HT1080 (cell line): ENCODE data around the gene TM9SF3. TPM values are rescaled to one million over a fixed set of nuclear protein-coding genes. Genes with fewer than 3 reads are reported as not detected.

Experiments
- DNase-seq: peaks from one replicate; pipeline ENCODE4 v3.0.0-alpha.2; 2015; ENCODE audit warnings: low read depth
- small RNA-seq: library from RNA; depleted of rRNA; stranded (forward); fragments of <200 nt; gene quantifications from one replicate; pipeline ENCODE3, GENCODE V24; 2014
- total RNA-seq: library from RNA; depleted of rRNA; stranded (reverse); fragments of >200 nt; shearing (Covaris generic); gene quantifications from 2 replicates; pipeline ENCODE4 v1.2.3, GENCODE V29; 2014; rRNA removed

The TM9SF3 gene
- total RNA-seq, 1 experiment from 2014 or later, result 63.1 TPM

GRCh38 chr10:96473866-96474265 is 112.9 kb downstream of the TM9SF3 start:
- DNase-seq, result no peak

- DNase-seq, result peak; percentile 8
Observed at GRCh38 chr10:96470116-96470743, 116.6 kb downstream of the TM9SF3 start.

- DNase-seq, result no peak
Observed at GRCh38 chr10:96468845-96469244, 118.0 kb downstream of the TM9SF3 start.

Small RNA genes lying within 50 kb of the gene (small RNA-seq; reads per million reads assigned to genes)
- not detected for gene RNA5SP324

Other genes starting within 250 kb of the TM9SF3 start
- not detected in 2 replicates for gene OPALIN, start 228.0 kb downstream of the TM9SF3 start, total RNA-seq
- under 0.01 and 0.05 TPM in 2 replicates for gene TLL2, start 73.1 kb downstream of the TM9SF3 start, total RNA-seq
- gene PIK3AP1, start 133.5 kb upstream of the TM9SF3 start, total RNA-seq, result 3.0 TPM in 2 replicates
- 10.6 and 12.8 TPM in 2 replicates for gene LCOR, start 245.3 kb upstream of the TM9SF3 start, total RNA-seq